LNCAP (cell line): Measurements from ENCODE around the gene C11orf97.

ENCODE experiments used
- TF ChIP-seq, protein P1 (sequence below): fragments of 450-650 bp; IDR thresholded peaks from 2 replicates; pipeline ENCODE4 v1.5.1; 2017; ENCODE audit warnings: mild to moderate bottlenecking

The C11orf97 gene

DNA sequence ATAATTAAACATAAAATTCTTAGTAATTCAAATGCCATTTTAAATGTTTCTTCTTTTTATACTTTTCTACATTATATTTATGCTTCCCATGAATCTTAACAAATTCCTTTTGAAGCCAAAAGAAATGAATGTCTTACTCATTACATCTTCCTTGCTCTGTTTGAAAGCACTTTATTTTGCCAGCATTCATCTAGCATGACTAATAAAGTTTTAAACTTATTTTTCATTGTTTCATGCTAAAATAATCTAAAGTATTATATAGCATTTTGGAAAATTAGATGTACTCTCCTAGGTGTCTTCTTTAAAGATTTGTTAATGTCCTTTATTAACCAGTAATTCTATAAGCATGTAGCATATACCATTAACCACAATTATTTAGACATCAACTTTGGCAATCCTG is 45.2 kb downstream of the C11orf97 start:
- TF ChIP-seq, protein P1, sequence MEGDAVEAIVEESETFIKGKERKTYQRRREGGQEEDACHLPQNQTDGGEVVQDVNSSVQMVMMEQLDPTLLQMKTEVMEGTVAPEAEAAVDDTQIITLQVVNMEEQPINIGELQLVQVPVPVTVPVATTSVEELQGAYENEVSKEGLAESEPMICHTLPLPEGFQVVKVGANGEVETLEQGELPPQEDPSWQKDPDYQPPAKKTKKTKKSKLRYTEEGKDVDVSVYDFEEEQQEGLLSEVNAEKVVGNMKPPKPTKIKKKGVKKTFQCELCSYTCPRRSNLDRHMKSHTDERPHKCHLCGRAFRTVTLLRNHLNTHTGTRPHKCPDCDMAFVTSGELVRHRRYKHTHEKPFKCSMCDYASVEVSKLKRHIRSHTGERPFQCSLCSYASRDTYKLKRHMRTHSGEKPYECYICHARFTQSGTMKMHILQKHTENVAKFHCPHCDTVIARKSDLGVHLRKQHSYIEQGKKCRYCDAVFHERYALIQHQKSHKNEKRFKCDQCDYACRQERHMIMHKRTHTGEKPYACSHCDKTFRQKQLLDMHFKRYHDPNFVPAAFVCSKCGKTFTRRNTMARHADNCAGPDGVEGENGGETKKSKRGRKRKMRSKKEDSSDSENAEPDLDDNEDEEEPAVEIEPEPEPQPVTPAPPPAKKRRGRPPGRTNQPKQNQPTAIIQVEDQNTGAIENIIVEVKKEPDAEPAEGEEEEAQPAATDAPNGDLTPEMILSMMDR: no peak

DNA sequence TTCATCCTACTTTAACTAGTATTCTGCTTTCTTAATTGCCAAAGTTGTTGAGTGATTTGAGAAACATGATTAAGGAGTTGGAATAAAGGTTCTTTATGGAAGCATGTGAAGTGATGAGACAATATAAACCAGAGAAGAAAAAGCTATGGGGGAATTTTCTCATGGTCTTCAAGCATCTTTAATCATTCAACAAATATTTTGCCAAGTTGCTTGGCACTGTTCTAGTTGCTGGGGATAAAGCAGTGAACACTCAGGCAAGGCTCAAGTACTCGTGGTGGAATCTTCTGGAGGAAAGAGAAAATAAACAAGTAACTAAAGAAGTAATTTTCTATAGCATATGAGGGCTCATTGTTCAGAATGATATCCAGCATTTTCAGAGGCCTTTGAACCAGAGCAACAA is 45.7 kb downstream of the C11orf97 start:
- TF ChIP-seq, protein P1: no peak

DNA sequence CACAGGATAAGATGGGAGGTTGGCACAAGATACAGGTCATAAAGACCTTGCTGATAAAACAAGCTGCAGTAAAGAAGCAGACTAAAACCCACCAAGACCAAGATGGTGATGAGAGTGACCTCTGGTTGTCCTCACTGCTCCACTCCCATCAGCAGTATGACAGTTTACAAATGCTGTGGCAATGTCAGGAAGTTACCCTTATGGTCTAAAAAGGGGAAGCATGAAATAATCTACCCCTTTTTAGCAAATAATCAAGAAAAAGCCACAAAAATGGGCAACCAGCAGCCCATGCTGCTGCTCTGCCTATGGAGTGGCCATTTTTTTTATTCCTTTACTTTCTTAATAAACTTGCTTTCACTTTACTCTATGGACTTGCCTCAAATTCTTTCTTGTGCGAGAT is 46.2 kb downstream of the C11orf97 start:
- TF ChIP-seq, protein P1: no peak

DNA sequence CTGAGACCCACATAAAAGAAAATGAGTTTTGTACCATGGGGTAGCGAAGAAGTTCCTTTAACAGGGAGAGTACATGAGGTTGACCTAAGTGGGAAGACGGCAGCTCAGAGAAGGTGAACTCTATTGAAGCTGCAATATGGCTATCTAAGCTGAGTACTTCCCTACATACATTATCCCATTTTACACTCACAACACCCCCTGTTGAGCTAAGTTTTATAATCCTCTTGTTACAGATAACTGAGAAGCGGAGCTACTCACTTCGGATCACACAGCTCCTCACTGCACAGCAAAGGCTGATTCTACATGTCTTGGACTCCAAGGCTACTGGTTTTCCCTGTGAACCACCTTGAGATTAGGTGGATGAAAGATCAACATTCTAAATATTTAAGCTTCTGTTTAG is 46.7 kb downstream of the C11orf97 start:
- TF ChIP-seq, protein P1: no peak

DNA sequence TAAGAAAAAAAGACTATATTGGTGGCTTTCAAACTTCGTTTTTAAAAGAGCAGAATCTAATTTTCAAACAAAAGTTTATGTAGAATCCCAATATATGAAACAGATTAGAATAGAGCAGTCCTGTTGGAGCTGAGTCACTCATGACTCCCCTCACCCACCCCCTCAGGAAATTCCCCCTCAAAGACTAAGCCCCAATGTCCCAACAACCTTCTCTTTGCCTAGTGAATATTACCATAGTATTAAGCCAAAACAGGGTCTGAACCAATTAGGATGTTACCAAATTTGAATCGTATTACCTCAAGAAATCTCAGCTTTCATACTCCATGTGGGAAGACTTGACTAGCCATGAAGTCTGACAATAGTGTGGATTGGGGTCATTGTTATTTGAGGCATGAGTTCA is 47.1 kb downstream of the C11orf97 start:
- TF ChIP-seq, protein P1: no peak

DNA sequence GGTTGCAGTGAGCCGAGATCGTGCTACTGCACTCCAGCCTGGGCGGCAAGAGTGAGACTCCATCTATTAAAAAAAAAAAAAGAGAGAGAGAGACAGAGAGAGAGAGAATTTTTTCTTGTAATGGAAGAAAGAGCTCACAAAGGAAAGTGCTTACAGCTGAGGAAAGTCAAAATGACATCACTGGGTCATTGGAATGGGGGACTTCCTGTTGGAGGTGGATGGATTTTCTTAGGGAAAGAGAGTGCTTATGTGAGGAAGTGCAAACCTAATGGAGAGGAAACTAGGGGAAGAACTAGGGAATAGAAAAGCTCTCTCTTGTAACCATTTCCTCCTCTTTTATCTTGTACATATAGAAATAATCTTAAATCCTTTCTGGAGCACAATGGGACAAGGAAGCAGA is 48.6 kb downstream of the C11orf97 start:
- TF ChIP-seq, protein P1: no peak

DNA sequence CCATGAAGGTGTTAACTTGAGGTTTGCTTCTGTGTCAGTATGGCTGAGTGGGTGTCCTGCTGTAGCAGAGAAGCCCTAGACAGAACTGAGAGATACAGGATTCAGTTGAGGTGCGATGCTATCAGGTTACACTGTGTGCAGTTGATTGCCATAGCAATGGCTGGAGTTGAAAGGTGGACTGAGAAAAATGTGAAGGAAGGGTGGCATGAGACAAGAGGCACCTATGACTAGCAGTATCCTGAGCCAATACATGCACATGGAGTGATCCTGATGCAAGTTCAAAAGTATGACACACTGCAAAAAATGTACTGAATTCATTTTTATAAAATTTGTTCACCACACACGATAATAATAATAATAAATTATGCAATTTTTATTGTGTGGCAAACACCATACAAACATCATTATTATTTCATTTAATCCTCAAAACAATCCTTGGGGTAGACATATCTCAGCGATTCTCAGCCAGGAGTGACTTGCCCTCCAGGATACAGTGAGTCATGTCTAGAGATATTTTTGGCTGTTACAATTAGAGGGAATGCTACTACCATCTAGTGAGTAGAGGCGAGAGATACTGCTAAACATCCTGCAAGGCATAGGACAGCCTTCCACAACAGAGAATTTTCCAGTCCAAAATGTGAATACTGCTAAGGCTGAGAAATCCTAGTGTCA is 51.1 kb downstream of the C11orf97 start:
- TF ChIP-seq, protein P1: no peak

DNA sequence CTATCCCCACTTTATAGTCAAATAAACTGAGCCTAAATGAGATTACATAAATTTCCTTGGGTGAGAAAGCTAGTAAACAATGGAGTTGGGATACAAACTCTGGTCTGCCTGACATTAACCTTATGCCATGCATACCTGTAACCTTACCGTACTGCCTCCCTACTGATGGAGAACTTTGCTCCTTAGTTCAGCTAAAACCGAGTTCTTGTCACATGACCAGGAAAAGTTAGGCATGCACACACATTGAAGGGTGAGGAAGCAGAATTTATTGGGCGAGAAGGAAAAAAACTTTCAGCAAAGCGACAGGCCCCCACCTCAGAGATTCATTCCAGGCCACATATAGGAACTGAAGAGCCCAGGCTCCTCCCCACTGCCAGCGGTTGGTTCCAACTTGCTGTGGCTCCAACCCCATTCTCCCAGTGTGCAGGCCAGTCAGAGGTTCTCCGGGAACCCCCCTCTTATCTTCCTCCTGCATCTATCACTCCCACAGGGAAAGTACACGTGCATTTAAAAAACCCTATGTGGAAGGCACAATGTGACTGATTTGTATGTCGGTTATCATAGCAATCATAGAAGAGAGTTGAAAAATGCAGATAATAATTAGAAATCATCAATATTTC is 51.7 kb downstream of the C11orf97 start:
- TF ChIP-seq, protein P1: no peak
